Nephron progenitor cell (in vitro differentiated cells): ENCODE measurements around the gene CRIP2.

ENCODE experiments used
- DNase-seq: peaks from one replicate; pipeline ENCODE4 v3.0.0; 2021
- H3K27ac Mint-ChIP-seq: 2 replicates; pipeline ENCODE4 v1.8.0; 2021; ENCODE audit warnings: mild to moderate bottlenecking, moderate library complexity, mixed read lengths
- H3K27me3 Mint-ChIP-seq: 2 replicates; pipeline ENCODE4 v1.8.0; 2021; ENCODE audit warnings: mild to moderate bottlenecking, low read depth, mixed read lengths; ENCODE audit not compliant: poor library complexity
- H3K36me3 Mint-ChIP-seq: 2 replicates; pipeline ENCODE4 v1.8.0; 2021; ENCODE audit warnings: low read depth, mixed read lengths
- H3K4me1 Mint-ChIP-seq: 2 replicates; pipeline ENCODE4 v1.8.0; 2021; ENCODE audit warnings: mixed read lengths
- H3K4me3 Mint-ChIP-seq: 2 replicates; pipeline ENCODE4 v1.8.0; 2021; ENCODE audit warnings: mild to moderate bottlenecking, moderate library complexity, mixed read lengths
- H3K9me3 Mint-ChIP-seq: 2 replicates; pipeline ENCODE4 v1.8.0; 2021; ENCODE audit warnings: mild to moderate bottlenecking, moderate library complexity, mixed read lengths
- TF ChIP-seq, protein P1 (sequence below): fragments of 200-600 bp; sonication (generic); IDR thresholded peaks from 2 replicates; pipeline ENCODE4 v1.5.0; 2021; ENCODE audit warnings: antibody characterized with exemption

CRIP2 gene

DNA sequence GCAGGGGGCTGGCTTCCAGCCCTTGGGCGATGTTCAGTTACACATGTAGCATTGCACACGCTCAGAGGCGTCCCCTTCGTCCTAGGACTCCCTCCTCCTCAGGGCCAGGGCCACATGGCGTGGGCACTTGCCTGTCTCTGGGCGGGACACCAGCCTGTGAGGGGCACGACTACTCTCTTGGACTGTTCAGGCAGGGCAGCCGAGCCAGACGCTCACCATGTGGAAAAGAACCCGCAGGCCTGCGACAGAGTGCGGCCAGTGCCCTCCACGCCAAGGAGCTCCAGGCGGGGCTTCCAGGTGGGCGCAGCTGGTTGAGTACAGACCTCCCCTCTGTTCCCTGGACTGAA is 34.1 kb upstream of the CRIP2 start:
- TF ChIP-seq, protein P1, sequence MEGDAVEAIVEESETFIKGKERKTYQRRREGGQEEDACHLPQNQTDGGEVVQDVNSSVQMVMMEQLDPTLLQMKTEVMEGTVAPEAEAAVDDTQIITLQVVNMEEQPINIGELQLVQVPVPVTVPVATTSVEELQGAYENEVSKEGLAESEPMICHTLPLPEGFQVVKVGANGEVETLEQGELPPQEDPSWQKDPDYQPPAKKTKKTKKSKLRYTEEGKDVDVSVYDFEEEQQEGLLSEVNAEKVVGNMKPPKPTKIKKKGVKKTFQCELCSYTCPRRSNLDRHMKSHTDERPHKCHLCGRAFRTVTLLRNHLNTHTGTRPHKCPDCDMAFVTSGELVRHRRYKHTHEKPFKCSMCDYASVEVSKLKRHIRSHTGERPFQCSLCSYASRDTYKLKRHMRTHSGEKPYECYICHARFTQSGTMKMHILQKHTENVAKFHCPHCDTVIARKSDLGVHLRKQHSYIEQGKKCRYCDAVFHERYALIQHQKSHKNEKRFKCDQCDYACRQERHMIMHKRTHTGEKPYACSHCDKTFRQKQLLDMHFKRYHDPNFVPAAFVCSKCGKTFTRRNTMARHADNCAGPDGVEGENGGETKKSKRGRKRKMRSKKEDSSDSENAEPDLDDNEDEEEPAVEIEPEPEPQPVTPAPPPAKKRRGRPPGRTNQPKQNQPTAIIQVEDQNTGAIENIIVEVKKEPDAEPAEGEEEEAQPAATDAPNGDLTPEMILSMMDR = no peak
- Mint-ChIP-seq H3K27ac (no peak overlapping the region), H3K36me3 (peaks cover 36% of the 10 kb centered on the region), H3K4me1 (peaks cover 7% of the 10 kb centered on the region), H3K4me3 (no peak overlapping the region), H3K27me3 (no peaks in the 10 kb centered on the region), H3K9me3 (peaks cover 9% of the 10 kb centered on the region)
- DNase-seq = no peak

DNA sequence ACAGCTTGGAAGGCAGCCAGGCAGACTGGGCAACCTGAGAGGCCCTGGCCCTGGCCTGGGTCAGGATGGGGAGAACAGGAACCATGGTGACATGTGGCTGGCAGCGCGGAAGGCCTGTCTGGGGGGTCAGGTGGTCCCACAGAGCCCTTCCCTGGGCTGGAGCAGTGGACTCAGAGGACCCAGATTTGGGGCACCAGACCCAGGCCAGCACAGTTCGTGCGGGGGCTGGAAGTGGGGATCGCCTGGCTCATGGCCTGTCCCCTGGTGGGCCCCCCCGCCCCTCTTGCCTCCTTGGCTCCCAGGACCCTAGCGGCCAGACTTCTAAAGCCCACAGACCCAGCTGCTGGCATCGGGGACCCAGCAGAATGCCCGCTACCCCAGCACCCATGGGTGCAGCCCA is 33.6 kb upstream of the CRIP2 start:
- Mint-ChIP-seq H3K36me3 (peaks cover 31% of the 10 kb centered on the region), H3K27me3 (no peaks in the 10 kb centered on the region), H3K27ac (no peak overlapping the region), H3K4me3 (no peak overlapping the region), H3K4me1 (peaks cover 11% of the 10 kb centered on the region), H3K9me3 (peaks cover 4% of the 10 kb centered on the region)
- TF ChIP-seq, protein P1 = no peak
- DNase-seq = no peak

DNA sequence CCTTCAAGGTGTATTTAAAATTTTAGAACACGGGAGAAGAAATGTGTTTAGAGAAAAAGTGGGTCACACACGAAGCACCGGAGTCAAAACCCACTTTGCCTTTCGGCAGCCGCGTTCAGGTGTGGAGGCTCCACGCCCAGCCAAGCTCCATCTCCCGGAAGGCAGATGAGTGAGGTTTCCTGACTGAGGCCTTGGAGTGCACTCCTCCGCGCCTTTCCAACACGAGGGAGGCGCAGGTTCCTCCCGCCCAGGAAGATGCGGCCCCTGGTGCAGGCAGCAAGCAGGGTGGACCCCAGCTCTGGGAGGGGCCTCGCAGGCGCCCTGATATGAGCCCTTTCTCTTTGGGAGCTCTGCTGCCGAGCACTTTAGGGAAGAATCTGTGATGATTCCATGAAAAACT is 32.5 kb upstream of the CRIP2 start:
- no peaks in the 10 kb centered on the region for H3K27me3 Mint-ChIP-seq
- no peaks in the 10 kb centered on the region for H3K9me3 Mint-ChIP-seq
- H3K27ac Mint-ChIP-seq = peak overlapping the region; percentile 64
- TF ChIP-seq, protein P1 = no peak
- peaks cover 20% of the 10 kb centered on the region for H3K36me3 Mint-ChIP-seq
- H3K4me1 Mint-ChIP-seq = peaks cover 15% of the 10 kb centered on the region
- no peak for DNase-seq
- H3K4me3 Mint-ChIP-seq = no peak overlapping the region

DNA sequence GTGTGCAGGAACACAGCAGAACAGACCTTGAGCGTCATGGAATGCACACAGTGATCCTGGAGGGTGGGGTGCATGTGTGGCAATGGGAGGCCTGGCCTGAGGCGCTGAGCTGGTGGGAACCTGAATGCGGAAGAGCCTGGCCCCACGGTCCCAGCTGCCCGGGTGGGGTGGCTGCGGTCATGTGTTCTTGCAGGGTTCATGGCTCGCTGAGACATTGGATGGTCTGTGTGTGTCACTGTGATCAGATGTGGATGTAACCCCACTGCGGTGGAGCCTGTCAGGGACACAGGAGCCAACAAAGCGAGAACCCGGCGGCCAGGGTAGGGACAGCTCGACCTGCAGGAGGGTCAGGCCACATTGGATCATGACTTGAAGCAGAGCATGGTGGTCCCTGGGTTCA is 31.8 kb upstream of the CRIP2 start:
- TF ChIP-seq, protein P1 = no peak
- Mint-ChIP-seq H3K36me3 (peaks cover 20% of the 10 kb centered on the region), H3K27ac (peak overlapping the region; percentile 64), H3K4me3 (no peak overlapping the region), H3K27me3 (no peaks in the 10 kb centered on the region), H3K4me1 (peaks cover 15% of the 10 kb centered on the region), H3K9me3 (no peaks in the 10 kb centered on the region)
- DNase-seq = no peak

DNA sequence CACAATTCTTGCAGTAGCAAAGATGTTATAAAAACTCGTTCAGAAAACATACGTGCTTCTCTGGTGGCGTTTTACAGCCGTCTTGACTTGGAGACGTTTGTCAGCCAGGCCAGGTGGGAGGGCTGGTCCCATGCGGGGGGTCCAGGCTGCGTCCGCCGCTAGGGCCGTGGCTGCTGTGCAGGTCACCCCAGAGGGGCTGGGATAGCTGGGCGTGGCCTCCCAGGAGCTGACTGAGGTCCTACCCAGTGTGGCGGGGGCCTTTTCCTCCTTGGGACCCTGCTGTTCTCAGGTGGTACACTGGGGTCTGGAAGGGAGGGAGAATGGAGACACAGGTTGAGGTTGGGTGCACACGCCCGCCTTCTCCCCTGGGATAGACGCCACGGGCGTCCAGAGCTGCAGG is 29.8 kb upstream of the CRIP2 start:
- H3K27ac Mint-ChIP-seq = no peak overlapping the region
- no peaks in the 10 kb centered on the region for H3K27me3 Mint-ChIP-seq
- DNase-seq = no peak
- H3K36me3 Mint-ChIP-seq = peaks cover 20% of the 10 kb centered on the region
- TF ChIP-seq, protein P1 = no peak
- no peaks in the 10 kb centered on the region for H3K9me3 Mint-ChIP-seq
- peaks cover 15% of the 10 kb centered on the region for H3K4me1 Mint-ChIP-seq
- no peak overlapping the region for H3K4me3 Mint-ChIP-seq

DNA sequence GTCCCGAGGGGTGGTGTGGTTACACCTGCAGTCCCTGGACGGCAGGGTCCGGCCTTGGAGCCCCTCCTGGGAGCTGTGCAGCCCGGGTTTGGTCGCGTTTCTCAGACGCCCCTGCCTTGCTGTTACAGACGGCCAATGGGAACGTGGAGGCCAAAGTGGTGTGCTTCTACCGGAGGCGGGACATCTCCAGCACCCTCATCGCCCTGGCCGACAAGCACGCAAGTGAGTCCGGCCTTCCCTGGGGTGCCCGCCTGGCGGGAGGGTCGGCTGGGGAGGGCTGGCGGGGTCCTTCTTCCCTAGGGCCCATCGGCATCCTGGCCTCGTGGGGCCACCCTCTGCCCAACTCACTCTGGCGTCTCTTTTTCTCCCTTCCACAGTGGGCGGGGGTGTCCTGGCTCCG is 29.3 kb upstream of the CRIP2 start:
- TF ChIP-seq, protein P1 = no peak
- Mint-ChIP-seq H3K4me3 (no peak overlapping the region), H3K27me3 (no peaks in the 10 kb centered on the region), H3K9me3 (no peaks in the 10 kb centered on the region), H3K4me1 (peaks cover 15% of the 10 kb centered on the region), H3K27ac (peak overlapping the region; percentile 79), H3K36me3 (peaks cover 20% of the 10 kb centered on the region)
- no peak for DNase-seq
